H9 (cell line): ENCODE data around the gene CLC. TPM values are rescaled to one million over a fixed set of nuclear protein-coding genes. Genes with fewer than 3 reads are reported as not detected.

Experiments used
- DNase-seq: peaks from one replicate; pipeline ENCODE4 v3.0.0-alpha.2; 2017
- H2AFZ ChIP-seq: one replicate; pipeline ENCODE4 v1.6.1; 2013; ENCODE audit warnings: mild to moderate bottlenecking, low read length, control low read depth, moderate library complexity
- H2AK5ac ChIP-seq: 2 replicates; pipeline ENCODE4 v1.6.1; 2013; ENCODE audit warnings: low read length, control low read depth, mixed read lengths; ENCODE audit not compliant: insufficient read length
- H2BK120ac ChIP-seq: one replicate; pipeline ENCODE4 v1.6.1; 2013; ENCODE audit warnings: low read depth, mild to moderate bottlenecking, low read length, control low read depth, inconsistent platforms; ENCODE audit not compliant: poor library complexity, severe bottlenecking
- H2BK12ac ChIP-seq: 2 replicates; pipeline ENCODE4 v1.6.1; 2013; ENCODE audit warnings: low read length, control low read depth, mixed read lengths, low read depth; ENCODE audit not compliant: insufficient read length
- H2BK15ac ChIP-seq: 2 replicates; pipeline ENCODE4 v1.6.1; 2013; ENCODE audit warnings: low read depth, low read length, control low read depth
- H2BK20ac ChIP-seq: one replicate; pipeline ENCODE4 v1.6.1; 2013; ENCODE audit warnings: low read depth, mild to moderate bottlenecking, low read length, control low read depth, inconsistent platforms; ENCODE audit not compliant: poor library complexity, severe bottlenecking
- H2BK5ac ChIP-seq: 2 replicates; pipeline ENCODE4 v1.6.1; 2013; ENCODE audit warnings: low read length, control low read depth, mixed read lengths; ENCODE audit not compliant: insufficient read length
- H3K14ac ChIP-seq: 2 replicates; pipeline ENCODE4 v1.6.1; 2013; ENCODE audit warnings: low read length, control low read depth; ENCODE audit not compliant: insufficient read depth
- H3K18ac ChIP-seq: 2 replicates; pipeline ENCODE4 v1.6.1; 2013; ENCODE audit warnings: low read depth, mild to moderate bottlenecking, mixed read lengths, low read length, control low read depth; ENCODE audit not compliant: insufficient read length
- H3K23ac ChIP-seq: 2 replicates; pipeline ENCODE4 v1.6.1; 2013; ENCODE audit warnings: low read length, control low read depth, mixed read lengths, low read depth; ENCODE audit not compliant: insufficient read length
- H3K23me2 ChIP-seq: 2 replicates; pipeline ENCODE4 v1.6.1; 2013; ENCODE audit warnings: low read depth, mild to moderate bottlenecking, mixed read lengths, low read length, control low read depth; ENCODE audit not compliant: insufficient read length, poor library complexity, severe bottlenecking
- H3K27ac ChIP-seq: 2 replicates; pipeline ENCODE4 v1.5.1; 2013; ENCODE audit warnings: low read length, control low read depth, mixed read lengths, low read depth; ENCODE audit not compliant: insufficient read length
- H3K27me3 ChIP-seq: 2 replicates; pipeline ENCODE4 v1.6.1; 2013; ENCODE audit warnings: low read length, control low read depth, inconsistent platforms; ENCODE audit not compliant: insufficient read depth
- H3K4ac ChIP-seq: 2 replicates; pipeline ENCODE4 v1.6.1; 2013; ENCODE audit warnings: low read depth, mild to moderate bottlenecking, control low read depth, inconsistent platforms, low read length, moderate library complexity
- H3K4me1 ChIP-seq: 2 replicates; pipeline ENCODE4 v1.6.1; 2013; ENCODE audit warnings: low read length, control low read depth, inconsistent platforms; ENCODE audit not compliant: insufficient read depth
- H3K4me2 ChIP-seq: 2 replicates; pipeline ENCODE4 v1.6.1; 2013; ENCODE audit warnings: low read length, control low read depth, mixed read lengths; ENCODE audit not compliant: insufficient read length, insufficient read depth
- H3K56ac ChIP-seq: 2 replicates; pipeline ENCODE4 v1.6.1; 2013; ENCODE audit warnings: low read depth, mild to moderate bottlenecking, mixed read lengths, low read length, control low read depth; ENCODE audit not compliant: insufficient read length
- H3K79me1 ChIP-seq: 2 replicates; pipeline ENCODE4 v1.6.1; 2013; ENCODE audit warnings: low read depth, mild to moderate bottlenecking, moderate library complexity, low read length, control low read depth, inconsistent platforms; ENCODE audit not compliant: insufficient read depth, poor library complexity, severe bottlenecking
- H3K79me2 ChIP-seq: 2 replicates; pipeline ENCODE4 v1.6.1; 2013; ENCODE audit warnings: low read length, control low read depth, inconsistent platforms; ENCODE audit not compliant: insufficient read depth
- H3K9ac ChIP-seq: 2 replicates; pipeline ENCODE4 v1.6.1; 2013; ENCODE audit warnings: low read length, control low read depth, mixed read lengths; ENCODE audit not compliant: insufficient read length; ENCODE audit errors: extremely low read depth
- H3K9me3 ChIP-seq: one replicate; pipeline ENCODE4 v1.6.1; 2013; ENCODE audit warnings: low read depth, low read length, inconsistent platforms; ENCODE audit not compliant: control insufficient read depth
- H3T11ph ChIP-seq: one replicate; pipeline ENCODE4 v1.6.1; 2013; ENCODE audit warnings: mild to moderate bottlenecking, low read length, control low read depth, inconsistent platforms
- H4K20me1 ChIP-seq: one replicate; pipeline ENCODE4 v1.6.1; 2013; ENCODE audit not compliant: control insufficient read depth, insufficient read length, insufficient read depth
- H4K5ac ChIP-seq: 2 replicates; pipeline ENCODE4 v1.6.1; 2013; ENCODE audit warnings: low read depth, mild to moderate bottlenecking, mixed read lengths, low read length, control low read depth; ENCODE audit not compliant: insufficient read length
- H4K8ac ChIP-seq: replicated peaks from 2 replicates; pipeline ENCODE4 v1.6.1; 2013; ENCODE audit warnings: low read length, control low read depth, mixed read lengths, low read depth; ENCODE audit not compliant: insufficient read length
- H4K91ac ChIP-seq: 2 replicates; pipeline ENCODE4 v1.6.1; 2013; ENCODE audit warnings: low read depth, mild to moderate bottlenecking, moderate library complexity, mixed read lengths, low read length, control low read depth; ENCODE audit not compliant: insufficient read length
- H3K27ac Mint-ChIP-seq, 3 experiments: 2 replicates in 2 of 3; 3 replicates in 1 of 3; pipeline ENCODE4 v1.8.0; 2020 to 2021; ENCODE audit warnings: mixed read lengths in 3 of 3, mild to moderate bottlenecking in 1 of 3, moderate library complexity in 1 of 3
- H3K27me3 Mint-ChIP-seq: 2 replicates; pipeline ENCODE4 v1.8.0; 2021; ENCODE audit warnings: low read depth, mild to moderate bottlenecking, moderate library complexity, mixed read lengths
- H3K36me3 Mint-ChIP-seq, 3 experiments: 2 replicates in 2 of 3; 3 replicates in 1 of 3; pipeline ENCODE4 v1.8.0; 2020 to 2021; ENCODE audit warnings: low read depth in 3 of 3, mixed read lengths in 3 of 3; ENCODE audit not compliant: insufficient read depth in 1 of 3
- H3K4me1 Mint-ChIP-seq, 2 experiments: 2 replicates each; pipeline ENCODE4 v1.8.0; 2020; ENCODE audit warnings: mixed read lengths in 2 of 2
- H3K4me3 Mint-ChIP-seq, 2 experiments: 2 replicates in 1 of 2; 3 replicates in 1 of 2; pipeline ENCODE4 v1.8.0; 2020 to 2021; ENCODE audit warnings: mild to moderate bottlenecking in 2 of 2, mixed read lengths in 2 of 2, moderate library complexity in 1 of 2
- H3K9me3 Mint-ChIP-seq, 2 experiments: 2 replicates in 1 of 2; 3 replicates in 1 of 2; pipeline ENCODE4 v1.8.0; 2020; ENCODE audit warnings: mild to moderate bottlenecking in 2 of 2, mixed read lengths in 2 of 2, moderate library complexity in 1 of 2
- CTCF ChIP-seq: fragments of 200-600 bp; sonication (generic); conservative IDR thresholded peaks from 3 replicates; pipeline ENCODE4 v1.8.0; 2021; ENCODE audit warnings: antibody characterized with exemption, mild to moderate bottlenecking
- WGBS: extraction: QIAGEN DNeasy Blood & Tissue Kit; methylation state at CpG from one replicate; pipeline ENCODE4 v1.1.7; 2013; ENCODE audit warnings: missing lambda C conversion rate, low lambda C conversion rate, mixed read lengths; ENCODE audit not compliant: insufficient read length; ENCODE audit errors: extremely low coverage; 5-methylcytosine and 5-hydroxymethylcytosine counted together
- total RNA-seq: library from RNA; stranded (reverse); gene quantifications from 2 replicates; pipeline ENCODE4 v1.2.1, GENCODE V29; 2021

CLC gene
- total RNA-seq, 1 experiment from 2014 or later: 0.39 TPM

DNA sequence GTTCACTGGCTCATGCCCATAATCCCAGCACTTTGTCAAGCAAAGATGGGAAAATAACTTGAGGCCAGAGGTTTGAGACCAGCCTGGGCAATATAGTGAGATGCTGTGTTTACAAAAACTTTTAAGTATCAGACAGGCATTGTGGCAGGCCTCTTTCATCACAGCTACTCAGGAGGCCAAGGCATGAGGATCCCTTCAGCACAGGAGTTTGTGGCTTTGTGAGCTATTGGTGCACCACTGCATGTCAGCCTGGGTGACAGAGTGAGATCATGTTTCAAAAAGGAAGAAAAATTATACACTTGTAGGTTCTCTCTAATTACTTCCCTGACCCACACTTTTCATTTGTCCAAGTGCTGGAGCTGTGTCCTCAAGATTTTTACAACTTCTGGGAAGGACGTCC is 45.0 kb downstream of the CLC start:
- no peak overlapping the region for H3K23ac ChIP-seq
- Mint-ChIP-seq H3K27me3 (no peaks in the 10 kb centered on the region), H3K4me3 (no peak overlapping the region), H3K36me3 (no peaks in the 10 kb centered on the region), H3K9me3 (peaks cover 0 to 3% of the 10 kb centered on the region in 2 experiments; a peak in 1 of 5 replicates), H3K4me1 (peaks cover 20 to 29% of the 10 kb centered on the region in 2 experiments), H3K27ac (no peak overlapping the region)
- no peak for DNase-seq
- no peaks in the 10 kb centered on the region for H3K79me1 ChIP-seq
- no peak overlapping the region for H3K4ac ChIP-seq
- H2BK120ac ChIP-seq: no peak overlapping the region
- H4K20me1 ChIP-seq: no peaks in the 10 kb centered on the region
- H3K18ac ChIP-seq: no peak overlapping the region
- no peak overlapping the region for H2AFZ ChIP-seq
- H3K9me3 ChIP-seq: no peaks in the 10 kb centered on the region
- no peak overlapping the region for H3K9ac ChIP-seq
- TF ChIP-seq CTCF: no peak
- WGBS: no CpG with 5 or more reads among the region's 1 CpG
- no peaks in the 10 kb centered on the region for H3K79me2 ChIP-seq
- H3K27ac ChIP-seq: no peak overlapping the region
- H2BK20ac ChIP-seq: no peak overlapping the region
- no peak overlapping the region for H4K91ac ChIP-seq
- H3T11ph ChIP-seq: no peak overlapping the region
- H3K56ac ChIP-seq: no peak overlapping the region
- H2AK5ac ChIP-seq: no peak overlapping the region
- no peak overlapping the region for H2BK15ac ChIP-seq
- no peak overlapping the region for H4K5ac ChIP-seq
- no peaks in the 10 kb centered on the region for H3K27me3 ChIP-seq
- H3K4me1 ChIP-seq: peaks cover 13% of the 10 kb centered on the region; the same call in 1 of the 2 replicates
- H2BK12ac ChIP-seq: no peak overlapping the region
- H2BK5ac ChIP-seq: no peak overlapping the region
- H3K4me2 ChIP-seq: no peak overlapping the region
- H3K14ac ChIP-seq: no peak overlapping the region
- no peaks in the 10 kb centered on the region for H3K23me2 ChIP-seq
- no peak overlapping the region for H4K8ac ChIP-seq
